Stomach smooth muscle (tissue), 2 donors: Measurements from ENCODE around the gene ZNF783.

Source experiments
- H3K27ac ChIP-seq: one replicate; pipeline ENCODE4 v1.7.0; 2013; ENCODE audit warnings: mild to moderate bottlenecking, low read length, inconsistent platforms
- H3K27me3 ChIP-seq, 2 donors: one replicate each; pipeline ENCODE4 v1.7.0; 2013; ENCODE audit warnings: low read length in 2 of 2; ENCODE audit not compliant: insufficient read depth in 2 of 2, control insufficient read depth in 1 of 2
- H3K36me3 ChIP-seq, 2 donors: one replicate each; pipeline ENCODE4 v1.7.0; 2013; ENCODE audit warnings: low read length in 2 of 2; ENCODE audit not compliant: control insufficient read depth in 2 of 2, insufficient read depth in 2 of 2
- H3K4me1 ChIP-seq: one replicate; pipeline ENCODE4 v1.7.0; 2013; ENCODE audit warnings: low read length; ENCODE audit not compliant: control insufficient read depth, insufficient read depth
- H3K4me3 ChIP-seq, 2 donors: one replicate each; pipeline ENCODE4 v1.7.0; 2013; ENCODE audit warnings: low read length in 2 of 2
- H3K9ac ChIP-seq, 2 donors: one replicate each; pipeline ENCODE4 v1.7.0; 2013; ENCODE audit warnings: low read length in 2 of 2, mild to moderate bottlenecking in 1 of 2
- H3K9me3 ChIP-seq, 2 donors: one replicate each; pipeline ENCODE4 v1.7.0; 2013; ENCODE audit warnings: low read length in 2 of 2; ENCODE audit not compliant: control insufficient read depth in 2 of 2
- donor health status: healthy.
- donor health status: Pancreatic carcinoma.

Gene ZNF783

DNA sequence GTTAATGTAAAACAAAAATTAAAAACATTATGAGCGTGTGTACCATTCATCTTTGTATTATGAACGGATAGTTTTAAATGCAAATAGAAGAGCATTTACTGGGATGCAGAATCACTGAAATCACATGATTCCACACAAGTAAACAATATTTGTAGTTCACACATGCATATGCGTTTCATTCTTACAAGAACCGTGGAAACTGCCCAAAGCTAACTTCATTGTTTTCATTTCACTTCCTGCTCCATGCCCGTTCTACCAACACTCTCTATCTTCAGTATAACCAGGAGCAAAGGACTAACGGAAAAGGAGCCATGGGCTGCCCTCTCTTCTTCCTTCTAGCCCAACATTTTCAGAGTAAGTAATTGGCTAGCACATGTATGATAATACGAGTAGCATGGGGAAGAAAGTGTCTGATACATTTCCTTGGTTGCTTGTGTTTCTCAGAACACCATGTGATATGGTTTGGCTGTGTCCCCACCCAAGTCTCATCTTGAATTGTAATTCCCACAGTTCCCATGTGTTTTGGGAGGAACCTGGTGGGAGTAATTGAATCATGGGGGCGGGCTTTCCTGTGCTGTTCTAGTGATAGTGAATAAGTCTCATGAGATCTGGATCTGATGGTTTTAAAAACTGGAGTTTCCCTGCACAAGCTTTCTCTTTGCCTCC lies 38.8 kb downstream of the ZNF783 start:
- Histone ChIP-seq H3K9me3 (no peaks in the 10 kb centered on the region), H3K27ac (no peak overlapping the region), H3K4me3 (no peak overlapping the region), H3K27me3 (no peaks in the 10 kb centered on the region), H3K36me3 (peaks cover 0 to 2% of the 10 kb centered on the region in 2 donors), H3K4me1 (no peaks in the 10 kb centered on the region), H3K9ac (no peak overlapping the region)

DNA sequence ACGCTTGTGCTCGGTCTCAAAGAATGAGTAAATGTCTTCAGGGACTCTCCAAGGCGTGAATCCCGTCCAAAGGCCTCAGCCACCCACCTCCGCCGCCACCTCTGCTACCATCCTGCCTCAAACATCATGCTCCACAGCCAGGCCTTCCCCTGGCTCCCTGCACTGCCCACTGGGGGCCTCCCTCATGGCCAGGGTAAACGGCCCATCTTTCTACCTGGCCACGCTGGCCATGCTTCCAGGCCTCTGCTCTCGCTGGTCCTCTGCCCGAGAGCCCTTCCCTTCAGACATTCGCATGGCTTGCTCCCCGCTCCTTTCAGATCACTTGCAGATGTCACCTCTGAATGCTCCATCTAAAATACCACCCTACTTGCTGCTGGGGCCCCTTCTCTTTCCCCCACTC lies 40.2 kb downstream of the ZNF783 start:
- no peak overlapping the region for H3K9ac ChIP-seq
- no peaks in the 10 kb centered on the region for H3K27me3 ChIP-seq
- H3K4me1 ChIP-seq: no peaks in the 10 kb centered on the region
- H3K36me3 ChIP-seq: no peaks in the 10 kb centered on the region
- H3K27ac ChIP-seq: no peak overlapping the region
- no peaks in the 10 kb centered on the region for H3K9me3 ChIP-seq
- H3K4me3 ChIP-seq: no peak overlapping the region

DNA sequence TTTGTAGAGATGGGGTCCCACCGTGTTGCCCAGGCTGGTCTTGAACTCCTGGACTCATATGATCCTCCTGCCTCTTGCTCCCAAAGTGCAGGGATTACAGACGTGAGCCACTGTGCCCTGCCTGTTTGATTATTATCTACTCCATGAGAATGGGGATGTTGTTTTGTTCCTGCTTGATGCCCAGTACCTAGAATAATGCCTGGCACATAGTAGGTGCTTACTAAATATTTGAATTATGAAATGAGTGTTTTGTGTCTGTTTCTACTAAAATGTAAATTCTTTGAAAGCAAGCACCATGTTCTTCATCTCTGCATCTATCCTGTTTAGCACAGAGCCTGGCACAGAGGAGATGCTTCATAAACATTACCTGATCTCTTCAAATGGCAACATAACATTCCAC lies 40.9 kb downstream of the ZNF783 start:
- H3K36me3 ChIP-seq: no peaks in the 10 kb centered on the region
- no peak overlapping the region for H3K4me3 ChIP-seq

DNA sequence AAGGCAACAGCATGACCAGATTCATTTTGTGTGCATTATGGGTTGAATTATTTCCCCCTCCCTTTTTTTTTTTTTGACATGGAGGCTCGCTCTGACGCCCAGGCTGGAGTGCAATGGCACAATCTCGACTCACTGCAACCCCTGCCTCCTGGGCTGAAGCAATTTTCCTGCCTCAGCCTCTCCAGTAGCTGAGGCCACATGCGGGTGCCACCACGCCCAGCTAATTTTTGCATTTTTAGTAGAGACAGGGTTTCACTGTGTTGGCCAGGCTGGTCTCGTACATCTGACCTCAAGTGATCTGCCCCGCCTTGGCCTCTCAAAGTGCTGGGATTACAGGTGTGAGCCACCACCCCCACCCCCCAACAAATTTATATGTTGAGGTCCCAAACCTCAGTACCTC lies 42.0 kb downstream of the ZNF783 start:
- H3K27me3 ChIP-seq: no peaks in the 10 kb centered on the region
- no peak overlapping the region for H3K27ac ChIP-seq
- no peaks in the 10 kb centered on the region for H3K4me1 ChIP-seq
- no peaks in the 10 kb centered on the region for H3K36me3 ChIP-seq
- H3K4me3 ChIP-seq: no peak overlapping the region
- H3K9me3 ChIP-seq: no peaks in the 10 kb centered on the region
- H3K9ac ChIP-seq: no peak overlapping the region

More for the DNA sequence above, 40.9 kb downstream of the ZNF783 start:
- Histone ChIP-seq H3K4me1 (no peaks in the 10 kb centered on the region), H3K9ac (no peak overlapping the region), H3K27ac (no peak overlapping the region), H3K9me3 (no peaks in the 10 kb centered on the region), H3K27me3 (no peaks in the 10 kb centered on the region)

DNA sequence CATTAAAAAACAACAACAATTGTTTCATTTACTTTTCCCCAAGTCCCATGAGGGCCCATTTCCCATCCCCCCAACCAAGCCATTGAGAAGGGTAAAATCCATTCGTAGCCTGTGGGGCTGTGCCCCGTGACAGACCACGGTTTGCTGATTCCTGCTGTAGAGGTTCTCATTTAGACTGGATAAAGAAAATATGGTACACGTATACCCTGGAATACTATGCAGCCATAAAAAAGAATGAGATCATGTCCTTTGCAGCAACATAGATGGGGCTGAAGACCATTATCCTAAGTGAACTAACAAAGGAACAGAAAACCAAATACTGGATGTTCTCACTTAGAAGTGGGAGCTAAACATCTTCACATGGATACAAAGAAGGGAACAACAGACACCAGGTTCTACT lies 44.9 kb downstream of the ZNF783 start:
- no peaks in the 10 kb centered on the region for H3K27me3 ChIP-seq
- no peaks in the 10 kb centered on the region for H3K4me1 ChIP-seq
- H3K27ac ChIP-seq: no peak overlapping the region
- H3K9ac ChIP-seq: no peak overlapping the region
- H3K4me3 ChIP-seq: no peak overlapping the region
- H3K9me3 ChIP-seq: no peaks in the 10 kb centered on the region
- H3K36me3 ChIP-seq: no peaks in the 10 kb centered on the region

DNA sequence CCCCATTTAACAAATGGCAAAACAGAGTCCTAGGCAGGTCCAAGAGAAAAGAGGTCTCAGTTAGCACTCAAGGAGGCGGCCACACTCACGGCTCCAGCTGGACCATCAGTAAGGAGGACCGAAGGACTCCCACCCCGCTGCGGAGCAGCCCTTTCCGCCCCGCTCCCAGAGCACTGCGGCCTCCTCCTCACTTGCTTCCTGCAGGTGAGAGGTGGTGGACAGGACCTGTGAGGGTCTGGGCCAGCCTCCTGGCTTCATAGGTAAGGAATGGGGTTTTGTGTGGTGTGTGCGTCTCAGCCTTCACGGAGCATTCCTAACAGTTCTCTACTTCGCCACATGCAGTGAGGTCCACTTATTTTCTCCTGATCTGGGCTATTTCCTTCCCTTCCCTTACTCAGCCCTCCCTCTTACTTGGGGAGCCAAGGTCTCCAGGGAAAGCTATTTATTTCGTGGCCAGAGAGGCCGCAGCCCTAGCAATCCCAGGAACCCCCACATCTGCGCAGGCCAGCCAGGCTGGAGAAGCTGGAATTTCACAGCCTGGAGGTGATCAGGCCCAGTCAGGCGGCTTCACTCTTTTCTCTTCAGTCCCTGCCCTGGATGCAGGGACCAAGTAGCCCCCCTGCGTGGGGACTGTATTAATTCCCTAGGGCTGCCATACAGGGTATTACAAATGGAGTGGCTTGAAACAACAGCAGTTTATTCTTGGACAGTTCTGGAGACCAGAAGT lies 45.9 kb downstream of the ZNF783 start:
- H3K27ac ChIP-seq: no peak overlapping the region
- H3K4me3 ChIP-seq: no peak overlapping the region
- no peak overlapping the region for H3K9ac ChIP-seq
- H3K36me3 ChIP-seq: no peaks in the 10 kb centered on the region
- no peaks in the 10 kb centered on the region for H3K4me1 ChIP-seq
- no peaks in the 10 kb centered on the region for H3K27me3 ChIP-seq
- no peaks in the 10 kb centered on the region for H3K9me3 ChIP-seq

DNA sequence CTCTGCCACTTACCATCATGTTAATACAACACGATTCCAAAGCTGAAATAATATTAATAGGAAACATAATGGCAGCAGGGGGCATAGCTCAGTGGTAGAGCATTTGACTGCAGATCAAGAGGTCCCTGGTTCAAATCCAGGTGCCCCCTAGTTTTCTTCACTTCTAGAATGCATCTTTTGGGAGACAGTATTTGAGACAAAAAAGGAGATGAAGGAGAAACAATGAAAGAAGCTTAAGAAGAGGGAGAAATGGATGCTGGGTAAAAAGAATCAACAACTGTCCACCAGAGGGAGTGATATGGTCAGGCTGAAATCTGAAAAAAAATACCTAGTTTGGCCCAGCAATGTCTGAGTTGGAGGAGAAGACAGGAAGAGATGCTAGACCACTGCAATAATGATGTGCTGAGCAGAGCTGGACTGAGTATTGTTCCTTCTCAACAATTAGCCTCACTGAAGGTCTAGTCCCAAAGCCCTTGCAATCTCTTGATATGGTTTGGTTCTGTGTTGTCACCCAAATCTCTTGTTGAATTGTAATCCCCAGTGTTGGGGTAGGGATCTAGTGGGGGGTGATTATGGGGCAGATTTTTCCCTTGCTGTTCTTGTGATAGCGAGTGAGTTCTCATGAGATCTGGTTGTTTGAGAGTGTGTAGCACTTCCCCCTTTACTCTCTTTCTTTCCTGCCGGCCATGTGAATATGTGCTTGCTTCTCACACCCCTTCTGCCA lies 48.3 kb downstream of the ZNF783 start:
- no peaks in the 10 kb centered on the region for H3K36me3 ChIP-seq
- no peak overlapping the region for H3K27ac ChIP-seq
- H3K4me1 ChIP-seq: no peaks in the 10 kb centered on the region
- H3K27me3 ChIP-seq: no peaks in the 10 kb centered on the region
- no peaks in the 10 kb centered on the region for H3K9me3 ChIP-seq
- no peak overlapping the region for H3K4me3 ChIP-seq
- H3K9ac ChIP-seq: no peak overlapping the region

DNA sequence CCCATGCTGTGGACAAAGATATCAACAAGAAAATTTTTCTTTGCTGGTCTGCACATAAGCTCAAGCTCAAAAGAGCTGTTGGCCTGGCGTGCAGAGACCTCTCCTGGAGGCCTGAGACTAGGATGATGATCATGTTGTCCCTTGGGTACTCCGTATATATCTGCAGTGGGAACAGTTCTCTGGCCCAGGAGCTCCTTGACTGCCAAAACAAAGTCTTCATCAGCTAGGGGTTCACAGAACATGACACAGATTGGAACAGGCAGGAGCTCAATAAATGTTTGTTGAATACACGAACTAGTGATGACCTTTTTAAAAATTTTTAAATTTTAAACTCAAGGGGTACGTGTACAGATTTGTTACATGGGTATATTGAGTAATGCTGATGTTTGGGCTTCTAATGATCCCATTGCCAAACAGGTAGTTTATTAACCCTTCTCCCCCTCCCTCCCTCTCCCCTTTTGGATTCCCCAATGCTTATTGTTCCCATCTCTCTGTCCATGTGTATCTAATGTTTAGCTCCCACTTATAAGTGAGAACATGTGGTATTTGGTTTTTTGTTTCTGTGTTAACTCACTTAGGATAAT lies 49.1 kb downstream of the ZNF783 start:
- Histone ChIP-seq H3K4me1 (no peaks in the 10 kb centered on the region), H3K9me3 (peaks cover 0 to 1% of the 10 kb centered on the region in 2 donors), H3K27me3 (no peaks in the 10 kb centered on the region), H3K9ac (no peak overlapping the region), H3K36me3 (no peaks in the 10 kb centered on the region), H3K4me3 (no peak overlapping the region), H3K27ac (no peak overlapping the region)

DNA sequence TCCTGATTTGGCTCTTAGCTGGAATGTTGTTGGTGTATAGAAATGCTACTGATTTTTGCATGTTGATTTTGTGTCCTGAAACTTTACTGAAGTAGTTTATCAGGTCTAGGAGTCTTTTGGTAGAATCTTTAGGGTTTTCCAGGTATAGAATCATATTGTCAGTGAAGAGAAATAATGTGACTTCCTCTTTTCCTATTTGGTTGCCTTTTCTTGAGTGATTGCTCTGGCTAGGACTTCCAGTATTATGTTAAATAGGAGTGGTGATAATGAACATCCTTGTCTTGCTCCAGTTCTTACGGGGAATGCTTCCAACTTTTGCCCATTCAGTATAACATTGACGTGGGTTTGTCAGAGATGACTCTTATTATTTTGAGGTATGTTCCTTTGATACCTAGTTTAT lies 52.0 kb downstream of the ZNF783 start:
- Histone ChIP-seq H3K27ac (no peak overlapping the region), H3K36me3 (no peaks in the 10 kb centered on the region), H3K4me1 (no peaks in the 10 kb centered on the region), H3K4me3 (no peak overlapping the region), H3K27me3 (peaks cover 0 to 1% of the 10 kb centered on the region in 2 donors), H3K9me3 (peaks cover 0 to 4% of the 10 kb centered on the region in 2 donors), H3K9ac (no peak overlapping the region)

DNA sequence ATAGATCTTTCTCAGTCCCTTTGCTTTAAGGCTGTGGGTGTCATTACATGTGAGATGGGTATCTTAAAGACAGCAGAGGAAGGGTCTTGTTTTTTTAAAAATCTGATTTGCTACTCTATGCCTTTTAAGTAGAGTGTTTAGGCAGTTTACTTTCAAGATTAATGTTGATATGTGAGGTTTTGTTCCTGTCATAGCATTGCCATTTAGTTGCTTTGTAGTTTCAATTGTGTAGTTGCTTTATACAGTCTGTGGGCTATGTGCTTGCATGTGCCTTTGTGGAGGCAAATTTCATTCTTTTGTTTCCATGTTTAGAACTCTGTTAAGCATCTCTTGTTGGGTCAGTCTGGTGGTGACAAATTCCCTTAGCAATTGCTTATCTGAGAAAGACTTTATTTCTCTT lies 54.6 kb downstream of the ZNF783 start:
- Histone ChIP-seq H3K27me3 (peaks cover 2 to 9% of the 10 kb centered on the region in 2 donors), H3K27ac (no peak overlapping the region), H3K9me3 (peaks cover 0 to 4% of the 10 kb centered on the region in 2 donors), H3K9ac (no peak overlapping the region), H3K4me1 (no peaks in the 10 kb centered on the region), H3K36me3 (no peaks in the 10 kb centered on the region), H3K4me3 (no peak overlapping the region)
